ENCODE measurements around the gene CEP104. TPM values are rescaled to one million over a fixed set of nuclear protein-coding genes. Genes with fewer than 3 reads are reported as not detected.

The CEP104 gene
- total RNA-seq, 8 experiments from 2014 or later, result 12.2 to 26.5 (median 19.8) TPM

- ATAC-seq (replicated peaks in 6 of 8), result peak; percentile 72 to 85 (median 78)
- in situ Hi-C loops (cut with MboI; ENCODE audit: low pct_unique_long_range_greater_than_20kb in 2 of 9, low sequenced_read_pairs in 9 of 9, unreplicated experiment in 9 of 9), result loop anchor here in 3 of 9 experiments (25.0 kb wide), 5 partner anchors 712 to 1837 kb away; partner anchors contain the start of gene AJAP1 (in 1 of the 3)
- H3K4me1 ChIP-seq (replicated peaks in 1 of 2), result peaks cover 3 to 5% of the 10 kb centered on the region in 2 donors
- H3K4me3 ChIP-seq, result peak within 1 kb of the TSS; percentile 57 to 86 (median 77)
- 0 to 10% (median 0%) methylated on average over 2 to 24 of the region's 58 CpGs; no CpG with 5 or more reads in 3 of the 10 experiments for WGBS, 10 experiments
- H3K27ac ChIP-seq, result peak within 1 kb of the TSS; percentile 94 to 98
Measured at GRCh38 chr1:3900150-3900968, 43.3 kb upstream of the CEP104 start, which contains the start of gene C1orf174. Gene C1orf174, minus strand, starts transcription at chr1:3900272. Its CDS starts 86 bp downstream, at chr1:3900186.

DNA sequence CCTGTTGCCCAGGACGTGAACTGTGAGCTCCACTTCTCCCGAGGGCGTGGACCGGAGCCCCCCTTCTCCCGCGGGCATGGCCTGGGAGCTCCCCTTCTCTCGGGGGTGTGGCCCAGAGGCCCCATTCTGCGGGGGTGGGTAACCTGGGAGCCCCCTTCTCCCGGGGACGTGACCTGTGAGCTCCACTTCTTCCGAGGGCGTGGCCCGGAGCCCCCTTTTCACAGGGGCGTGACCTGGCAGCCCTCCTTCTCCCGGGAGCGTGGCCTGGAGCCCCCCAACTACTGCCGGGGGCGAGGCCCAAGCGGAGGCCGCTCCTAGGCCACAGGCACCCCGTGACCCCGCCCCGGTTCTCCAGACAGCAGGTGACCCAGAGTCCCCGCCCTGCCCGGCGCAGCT, 42.7 kb upstream of the CEP104 start:
- peak in 2 of 8 experiments; percentile 2 to 6 for ATAC-seq (replicated peaks in 6 of 8)
- Histone ChIP-seq H3K27ac (peak overlapping the region; percentile 94 to 98), H3K4me1 (replicated peaks in 1 of 2) (peaks cover 3 to 5% of the 10 kb centered on the region in 2 donors), H3K4me3 (peak overlapping the region; percentile 57 to 86 (median 77))
- WGBS, 10 experiments, result 0 to 13% methylated on average over 3 to 7 of the region's 26 CpGs; no CpG with 5 or more reads in 8 of the 10 experiments
- in situ Hi-C loops (cut with MboI; ENCODE audit: low pct_unique_long_range_greater_than_20kb in 2 of 9, low sequenced_read_pairs in 9 of 9, unreplicated experiment in 9 of 9), result loop anchor here in 3 of 9 experiments (25.0 kb wide), 5 partner anchors 713 to 1838 kb away; partner anchors contain the start of gene AJAP1 (in 1 of the 3)

GRCh38 chr1:3898994-3899753, 42.2 kb upstream of the CEP104 start:
- WGBS, 10 experiments, result 11 to 100% (median 36%) methylated on average over 1 to 8 of the region's 10 CpGs
- Histone ChIP-seq H3K4me3 (peak overlapping the region; percentile 57 to 86 (median 77)), H3K4me1 (replicated peaks in 1 of 2) (peaks cover 3 to 5% of the 10 kb centered on the region in 2 donors), H3K27ac (peak overlapping the region; percentile 94 to 98)
- no peak for ATAC-seq (replicated peaks in 6 of 8)
- in situ Hi-C loops (cut with MboI; ENCODE audit: low pct_unique_long_range_greater_than_20kb in 2 of 9, low sequenced_read_pairs in 9 of 9, unreplicated experiment in 9 of 9), result no loop called here

GRCh38 chr1:3898475-3898735, 41.4 kb upstream of the CEP104 start:
- peaks cover 3 to 5% of the 10 kb centered on the region in 2 donors for H3K4me1 ChIP-seq (replicated peaks in 1 of 2)
- peak overlapping the region in 1 of 5 donors; percentile 83 for H3K4me3 ChIP-seq
- in situ Hi-C loops (cut with MboI; ENCODE audit: low pct_unique_long_range_greater_than_20kb in 2 of 9, low sequenced_read_pairs in 9 of 9, unreplicated experiment in 9 of 9), result no loop called here
- ATAC-seq (replicated peaks in 6 of 8), result no peak
- H3K27ac ChIP-seq, result no peak overlapping the region

DNA sequence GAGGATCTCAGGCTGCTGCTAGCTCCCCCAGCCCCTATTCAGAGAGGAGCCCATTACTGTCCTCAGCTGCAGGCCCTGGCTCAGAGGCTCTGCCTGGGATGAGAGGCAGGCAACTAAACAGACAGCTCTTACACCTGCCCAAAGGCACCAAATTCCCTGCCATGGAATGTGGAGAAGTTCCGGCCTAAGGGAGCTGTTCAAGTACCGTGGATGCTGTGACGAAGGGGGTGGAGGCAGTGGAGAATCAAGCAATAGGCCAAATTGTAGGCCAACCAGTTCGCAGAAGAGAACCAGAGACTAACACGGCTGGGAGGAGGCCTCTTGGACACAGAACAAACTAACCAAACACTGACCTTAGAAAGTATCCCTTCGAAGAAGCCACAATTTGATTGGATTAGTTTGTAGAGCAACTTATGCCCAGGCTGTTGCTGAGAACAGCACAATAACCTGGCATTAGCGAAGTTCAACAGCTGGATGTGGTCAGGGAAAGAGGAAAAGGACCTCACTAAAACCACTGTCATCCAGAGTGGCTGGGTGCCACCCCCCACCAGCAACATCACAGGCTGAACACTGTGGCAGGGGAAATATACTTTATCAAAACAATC, 39.5 kb upstream of the CEP104 start:
- no peak for ATAC-seq (replicated peaks in 6 of 8)
- Histone ChIP-seq H3K27ac (no peak overlapping the region), H3K4me3 (no peak overlapping the region), H3K4me1 (replicated peaks in 1 of 2) (peaks cover 1 to 4% of the 10 kb centered on the region in 2 donors)
- 80 to 100% (median 98%) methylated on average over 1 to 7 of the region's 7 CpGs; no CpG with 5 or more reads in 3 of the 10 experiments for WGBS, 10 experiments
- in situ Hi-C loops (cut with MboI; ENCODE audit: low pct_unique_long_range_greater_than_20kb in 2 of 9, low sequenced_read_pairs in 9 of 9, unreplicated experiment in 9 of 9), result no loop called here

GRCh38 chr1:3895951-3896325, 38.9 kb upstream of the CEP104 start:
- H3K27ac ChIP-seq, result no peak overlapping the region
- H3K4me1 ChIP-seq (replicated peaks in 1 of 2), result peaks cover 0 to 3% of the 10 kb centered on the region in 2 donors
- in situ Hi-C loops (cut with MboI; ENCODE audit: low pct_unique_long_range_greater_than_20kb in 2 of 9, low sequenced_read_pairs in 9 of 9, unreplicated experiment in 9 of 9), result no loop called here
- ATAC-seq (replicated peaks in 6 of 8), result no peak
- no peak overlapping the region for H3K4me3 ChIP-seq
- 79 to 100% (median 96%) methylated on average over 1 to 4 of the region's 4 CpGs; no CpG with 5 or more reads in 5 of the 10 experiments for WGBS, 10 experiments

- WGBS, 10 experiments, result 83 to 100% (median 94%) methylated on average over 1 to 13 of the region's 13 CpGs; no CpG with 5 or more reads in 3 of the 10 experiments
- Histone ChIP-seq H3K4me3 (no peak overlapping the region), H3K4me1 (replicated peaks in 1 of 2) (peaks cover 0 to 3% of the 10 kb centered on the region in 2 donors), H3K27ac (no peak overlapping the region)
- in situ Hi-C loops (cut with MboI; ENCODE audit: low pct_unique_long_range_greater_than_20kb in 2 of 9, low sequenced_read_pairs in 9 of 9, unreplicated experiment in 9 of 9), result no loop called here
- ATAC-seq (replicated peaks in 6 of 8), result no peak
Measured at GRCh38 chr1:3895279-3895950, 38.4 kb upstream of the CEP104 start.

DNA sequence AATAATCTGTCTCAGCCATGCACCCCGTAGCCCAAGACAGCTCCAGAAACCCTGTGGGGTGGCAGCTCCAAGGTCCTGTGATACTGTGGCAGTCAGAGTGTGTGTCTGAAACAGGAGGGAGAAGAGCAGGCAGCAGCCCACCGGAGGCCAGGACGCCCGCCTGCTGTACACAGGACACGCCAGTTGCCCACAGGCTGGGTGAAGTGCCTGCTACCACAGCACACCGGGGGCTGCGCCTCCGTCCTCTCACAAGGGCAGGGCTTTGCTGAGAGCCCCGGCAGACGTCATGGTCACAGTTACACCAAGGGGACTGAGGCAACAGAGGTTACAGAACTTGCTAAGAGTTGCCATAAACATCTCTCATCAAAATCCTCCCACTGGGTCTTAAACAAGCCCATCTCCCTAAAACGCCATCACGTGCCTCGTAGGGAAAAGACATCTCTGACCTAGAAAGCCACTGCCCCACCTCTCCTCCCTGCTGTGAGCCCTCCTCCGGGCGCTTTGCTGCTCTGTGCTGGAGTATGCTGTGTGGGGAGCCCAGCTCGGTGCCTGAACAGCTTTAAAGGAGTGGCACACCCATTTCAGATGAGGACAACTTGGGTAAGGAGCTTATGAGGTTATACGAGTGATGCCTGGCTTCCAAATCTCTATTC, 37.7 kb upstream of the CEP104 start:
- Histone ChIP-seq H3K27ac (no peak overlapping the region), H3K4me3 (no peak overlapping the region), H3K4me1 (replicated peaks in 1 of 2) (peaks cover 0 to 3% of the 10 kb centered on the region in 2 donors)
- 85 to 100% (median 97%) methylated on average over 5 to 12 of the region's 17 CpGs; no CpG with 5 or more reads in 5 of the 10 experiments for WGBS, 10 experiments
- in situ Hi-C loops (cut with MboI; ENCODE audit: low pct_unique_long_range_greater_than_20kb in 2 of 9, low sequenced_read_pairs in 9 of 9, unreplicated experiment in 9 of 9), result no loop called here
- no peak for ATAC-seq (replicated peaks in 6 of 8)

- WGBS, 10 experiments, result 80 to 100% (median 90%) methylated on average over 3 to 5 of the region's 5 CpGs; no CpG with 5 or more reads in 1 of the 10 experiments
- no peaks in the 10 kb centered on the region for H3K4me1 ChIP-seq (replicated peaks in 1 of 2)
- in situ Hi-C loops (cut with MboI; ENCODE audit: low pct_unique_long_range_greater_than_20kb in 2 of 9, low sequenced_read_pairs in 9 of 9, unreplicated experiment in 9 of 9), result no loop called here
- no peak overlapping the region for H3K4me3 ChIP-seq
- ATAC-seq (replicated peaks in 6 of 8), result no peak
- no peak overlapping the region for H3K27ac ChIP-seq
Measured at GRCh38 chr1:3893190-3893589, 36.2 kb upstream of the CEP104 start.

GRCh38 chr1:3892748-3893147, 35.7 kb upstream of the CEP104 start:
- ATAC-seq (replicated peaks in 6 of 8), result no peak
- Histone ChIP-seq H3K4me3 (no peak overlapping the region), H3K27ac (no peak overlapping the region), H3K4me1 (replicated peaks in 1 of 2) (no peaks in the 10 kb centered on the region)
- in situ Hi-C loops (cut with MboI; ENCODE audit: low pct_unique_long_range_greater_than_20kb in 2 of 9, low sequenced_read_pairs in 9 of 9, unreplicated experiment in 9 of 9), result no loop called here
- WGBS, 10 experiments, result 84 to 96% (median 93%) methylated on average over 3 to 9 of the region's 14 CpGs; no CpG with 5 or more reads in 4 of the 10 experiments

GRCh38 chr1:3891329-3891865, 34.4 kb upstream of the CEP104 start:
- Histone ChIP-seq H3K4me3 (no peak overlapping the region), H3K27ac (no peak overlapping the region), H3K4me1 (replicated peaks in 1 of 2) (no peaks in the 10 kb centered on the region)
- no peak for ATAC-seq (replicated peaks in 6 of 8)
- in situ Hi-C loops (cut with MboI; ENCODE audit: low pct_unique_long_range_greater_than_20kb in 2 of 9, low sequenced_read_pairs in 9 of 9, unreplicated experiment in 9 of 9), result no loop called here
- 86 to 98% (median 94%) methylated on average over 6 to 15 of the region's 17 CpGs; no CpG with 5 or more reads in 5 of the 10 experiments for whole genome bisulfite sequencing, 10 experiments
